ENCODE data around the gene THADA. TPM values are rescaled to one million over a fixed set of nuclear protein-coding genes. Genes with fewer than 3 reads are reported as not detected.
"Not testable (repeated sequence)": the region's sequence is repeated elsewhere in the genome, so short reads cannot be mapped to it uniquely, and the experiment has no call there.

The THADA gene
- total RNA-seq, 1 donor from 2014 or later = 65.0 TPM

- DNase-seq (ENCODE audit: low spot score) = peak; percentile 58
Measured at GRCh38 chr2:43542285-43542933, 53.4 kb downstream of the THADA start.

- no peak for DNase-seq (ENCODE audit: low spot score)
Measured at GRCh38 chr2:43541165-43541564, 54.7 kb downstream of the THADA start.

GRCh38 chr2:43540021-43540779, 55.6 kb downstream of the THADA start:
- no peak for DNase-seq (ENCODE audit: low spot score)

DNA sequence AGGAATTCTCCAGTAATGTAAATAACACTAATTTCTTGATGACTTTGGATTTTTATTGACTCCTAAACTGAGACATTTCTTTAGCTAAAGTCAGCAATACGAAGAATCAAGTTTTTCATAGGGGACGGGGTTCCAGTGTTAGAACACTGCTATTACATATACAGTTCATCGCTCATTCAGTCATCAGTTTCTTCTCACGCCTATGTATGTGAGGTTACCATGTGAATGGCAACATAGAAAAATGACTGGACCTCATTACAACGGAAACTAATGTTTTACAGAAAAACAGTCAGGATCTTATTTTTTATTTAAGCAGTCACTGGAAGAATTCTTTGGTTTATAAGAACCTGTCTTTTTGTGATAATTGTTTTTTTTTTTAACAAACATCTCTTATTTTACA, 56.4 kb downstream of the THADA start:
- no peak for DNase-seq (ENCODE audit: low spot score)

DNA sequence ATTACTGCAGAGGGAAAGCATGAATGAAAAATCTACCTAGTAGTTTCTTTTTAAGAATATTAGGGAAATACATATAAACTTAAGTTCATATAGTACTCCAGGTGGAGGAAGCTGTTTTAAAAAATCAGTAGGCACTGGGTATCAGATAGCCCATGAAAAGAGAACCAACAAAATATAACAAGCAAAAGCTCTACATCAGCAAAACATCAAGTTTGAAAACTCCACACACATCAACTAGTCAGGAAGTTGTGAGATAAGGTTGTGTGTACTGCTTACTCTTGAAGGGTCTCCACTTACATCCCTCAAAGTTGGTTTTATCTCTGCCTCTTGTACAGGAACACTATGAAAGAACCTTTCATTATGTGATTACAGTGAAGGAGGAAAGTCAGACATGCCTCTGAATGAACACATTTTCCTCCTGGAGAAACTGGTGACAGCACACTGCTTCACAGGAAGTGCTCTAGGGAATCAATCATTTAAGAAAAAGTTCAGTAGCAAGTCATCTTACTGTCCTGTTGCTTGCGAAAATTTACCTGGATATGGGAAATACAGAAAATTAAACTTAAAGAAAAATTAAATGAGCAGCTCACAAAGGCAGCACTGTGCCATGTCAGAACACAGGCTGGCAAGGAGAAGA, 57.7 kb downstream of the THADA start:
- DNase-seq (ENCODE audit: low spot score) = no peak

GRCh38 chr2:43537137-43537536, 58.7 kb downstream of the THADA start:
- DNase-seq (ENCODE audit: low spot score) = no peak

DNA sequence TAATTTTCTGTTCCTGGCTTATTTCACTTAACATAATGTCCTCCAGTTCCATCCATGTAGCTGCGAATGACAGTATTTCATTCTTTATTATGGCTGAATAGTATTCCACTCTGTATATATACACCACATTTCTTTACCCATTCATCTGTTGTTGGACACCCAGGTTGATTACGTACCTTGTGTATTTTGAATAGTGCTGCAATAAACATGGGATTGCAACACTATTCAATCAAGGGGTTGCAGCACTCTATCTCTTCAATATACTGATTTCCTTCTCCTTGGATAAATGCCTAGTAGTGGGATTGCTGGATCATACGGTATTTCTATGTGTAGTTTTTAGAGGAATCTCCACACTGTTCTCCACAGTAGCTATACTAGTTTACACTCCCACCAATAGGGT, 61.3 kb downstream of the THADA start:
- DNase-seq (ENCODE audit: low spot score) = no peak

DNA sequence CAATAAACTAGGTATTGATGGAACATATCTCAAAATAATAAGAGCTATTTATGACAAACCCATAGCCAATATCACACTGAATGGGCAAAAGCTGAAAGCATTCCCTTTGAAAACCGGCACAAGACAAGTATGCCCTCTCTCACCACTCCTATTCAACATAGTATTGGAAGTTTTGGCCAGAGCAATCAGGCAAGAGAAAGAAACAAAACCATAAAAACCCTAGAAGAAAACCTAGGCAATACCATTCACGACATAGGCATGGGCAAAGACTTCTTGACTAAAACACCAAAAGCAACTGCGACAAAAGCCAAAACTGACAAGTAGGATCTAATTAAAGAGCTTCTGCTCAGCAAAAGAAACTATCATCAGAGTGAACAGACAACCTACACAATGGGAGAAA, 63.3 kb downstream of the THADA start:
- DNase-seq (ENCODE audit: low spot score) = not testable (repeated sequence)

DNA sequence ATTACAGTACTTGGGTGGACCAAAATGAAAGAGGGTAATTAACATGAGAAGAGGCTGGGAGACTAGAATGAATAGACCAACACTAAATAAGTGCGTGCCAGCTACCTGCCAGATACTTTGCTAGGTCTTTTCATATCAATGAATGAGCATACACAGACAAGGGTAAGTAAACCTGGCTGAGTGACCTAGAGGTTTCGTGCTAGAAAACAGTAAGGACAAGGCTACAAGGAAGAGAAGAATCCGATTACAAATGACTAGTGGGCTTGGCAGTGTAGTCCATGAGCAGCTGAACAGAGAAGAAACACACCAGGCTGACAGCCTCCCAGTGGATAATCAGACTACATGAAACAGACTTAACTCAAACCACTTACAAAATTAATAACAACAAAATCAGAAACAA, 64.6 kb downstream of the THADA start:
- no peak for DNase-seq (ENCODE audit: low spot score)

DNA sequence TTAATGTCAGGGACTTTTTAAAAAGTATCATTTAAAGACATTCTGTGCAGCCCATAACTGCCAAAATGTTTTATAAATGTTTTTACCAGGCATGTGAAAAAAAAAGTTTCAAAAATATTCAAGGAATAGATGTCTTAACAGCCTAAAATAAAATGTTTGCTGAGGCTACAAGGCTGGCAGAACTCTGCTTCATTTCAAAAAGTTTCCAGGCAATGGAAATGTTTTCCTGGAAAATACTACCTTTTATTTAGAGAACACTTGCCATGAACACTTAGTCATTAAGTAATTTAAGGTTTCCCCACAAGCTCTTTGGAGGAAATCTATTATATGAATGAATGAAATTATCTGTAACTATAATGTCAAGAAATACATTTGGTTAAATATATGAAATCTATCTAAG, 68.8 kb downstream of the THADA start:
- peak; percentile 18 for DNase-seq (ENCODE audit: low spot score)

- no peak for DNase-seq (ENCODE audit: low spot score)
Measured at GRCh38 chr2:43525506-43525905, 70.3 kb downstream of the THADA start.

DNA sequence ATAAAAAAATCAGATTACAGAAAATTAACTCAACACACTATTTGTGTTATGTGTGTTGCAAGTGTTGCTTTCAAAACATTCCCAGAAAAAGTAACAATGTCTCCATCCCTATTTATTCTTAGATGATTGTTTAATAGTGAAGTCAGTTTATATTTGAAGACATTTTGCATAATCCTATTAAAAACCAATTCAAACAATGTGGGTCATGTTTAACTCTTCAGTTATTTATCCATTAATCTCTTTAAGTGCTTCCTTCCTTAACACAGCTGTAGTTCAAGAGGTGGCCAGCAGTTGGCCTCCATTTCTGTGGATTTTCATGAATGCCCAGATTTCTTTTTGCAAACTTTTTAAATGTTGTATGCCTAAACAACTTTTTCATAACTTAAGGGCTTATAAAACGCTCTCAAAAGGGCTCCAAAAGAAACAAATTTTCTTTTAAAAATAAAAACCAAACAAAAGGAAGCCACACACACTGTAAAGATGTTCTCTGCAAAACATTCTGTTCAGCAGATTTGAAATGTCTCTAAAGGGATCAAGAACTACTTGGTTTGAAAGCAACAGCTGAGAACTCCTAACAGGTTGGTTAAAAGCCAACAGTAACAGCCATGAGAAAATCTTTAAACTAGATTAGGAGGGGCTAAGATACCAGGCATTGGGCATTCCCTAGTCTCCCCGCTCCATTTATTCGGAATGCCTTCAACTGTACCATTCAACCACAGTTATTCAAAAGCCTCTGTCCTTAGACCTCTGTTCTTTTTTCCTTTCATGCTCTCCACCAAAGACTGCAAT, 71.5 kb downstream of the THADA start:
- no peak for DNase-seq (ENCODE audit: low spot score)

DNA sequence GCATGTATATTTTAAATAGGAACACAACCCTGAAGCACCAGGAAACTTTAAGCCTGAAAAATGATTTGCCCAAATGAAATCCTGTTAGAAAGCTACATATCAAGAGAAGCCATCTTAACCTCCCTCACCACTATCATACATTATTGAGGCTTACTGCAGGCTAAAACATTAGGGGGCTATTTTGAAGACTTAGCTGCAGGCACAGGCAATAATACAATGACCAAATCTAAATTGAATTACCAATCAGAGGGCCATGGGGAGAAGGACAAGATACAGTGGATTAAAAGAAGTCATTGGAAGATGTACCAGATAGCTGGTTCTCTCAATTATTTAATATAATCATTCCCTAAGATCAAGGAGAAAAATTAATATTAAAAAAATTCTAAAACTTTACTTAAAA, 73.7 kb downstream of the THADA start:
- no peak for DNase-seq (ENCODE audit: low spot score)

GRCh38 chr2:43521568-43521967, 74.3 kb downstream of the THADA start:
- no peak for DNase-seq (ENCODE audit: low spot score)

DNA sequence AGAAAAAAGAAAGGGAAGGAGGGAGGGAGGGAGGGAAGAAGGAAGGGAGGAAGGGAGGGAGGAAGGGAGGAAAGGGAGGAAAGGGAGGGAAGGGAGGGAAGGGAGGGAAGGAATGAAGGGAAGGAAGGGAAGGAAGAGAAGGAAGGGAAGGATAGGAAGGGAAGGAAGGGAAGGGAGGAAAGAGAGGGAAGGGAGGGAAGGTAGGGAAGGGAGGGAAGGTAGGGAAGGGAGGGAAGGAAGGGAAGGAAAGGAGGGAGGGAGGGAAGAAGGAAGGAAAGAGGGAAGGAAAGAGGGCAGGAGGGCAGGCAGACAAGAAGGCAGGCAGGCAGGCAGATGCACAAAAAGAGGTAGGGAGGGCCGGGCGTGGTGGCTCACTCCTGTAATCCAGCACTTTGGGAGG, 74.9 kb downstream of the THADA start:
- no peak for DNase-seq (ENCODE audit: low spot score)

DNA sequence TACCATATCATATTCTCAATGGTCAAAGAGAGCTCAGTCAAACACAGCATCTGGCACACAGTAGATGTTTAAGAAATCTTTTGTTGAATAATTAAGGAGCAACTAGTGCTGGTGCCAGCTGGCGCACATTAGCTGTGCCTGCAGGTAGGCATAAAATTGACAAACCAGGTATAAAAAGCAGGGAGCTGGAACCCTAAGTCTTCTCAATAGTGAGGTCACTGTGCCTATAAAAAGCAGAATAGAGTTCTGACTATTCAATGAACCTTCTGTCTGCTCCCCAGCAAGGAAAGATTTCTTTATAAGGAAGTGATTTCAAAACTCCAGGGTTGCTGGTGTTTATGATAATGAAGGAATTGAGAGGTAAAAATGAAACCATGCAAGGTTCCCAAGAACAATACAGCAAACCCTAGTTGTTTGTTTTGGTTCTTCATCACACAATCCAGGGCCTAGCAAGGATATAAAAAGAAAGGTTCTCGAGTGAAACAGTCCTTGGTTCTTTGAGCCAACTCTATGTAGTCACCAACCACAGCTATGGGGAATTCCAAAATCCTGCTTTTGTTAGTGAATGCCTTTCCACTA, 76.1 kb downstream of the THADA start:
- DNase-seq (ENCODE audit: low spot score) = no peak

- no peak for DNase-seq (ENCODE audit: low spot score)
Measured at GRCh38 chr2:43518718-43519117, 77.1 kb downstream of the THADA start.

GRCh38 chr2:43518181-43518580, 77.7 kb downstream of the THADA start:
- peak; percentile 54 for DNase-seq (ENCODE audit: low spot score)

GRCh38 chr2:43515807-43516497, 79.9 kb downstream of the THADA start:
- no peak for DNase-seq (ENCODE audit: low spot score)

DNA sequence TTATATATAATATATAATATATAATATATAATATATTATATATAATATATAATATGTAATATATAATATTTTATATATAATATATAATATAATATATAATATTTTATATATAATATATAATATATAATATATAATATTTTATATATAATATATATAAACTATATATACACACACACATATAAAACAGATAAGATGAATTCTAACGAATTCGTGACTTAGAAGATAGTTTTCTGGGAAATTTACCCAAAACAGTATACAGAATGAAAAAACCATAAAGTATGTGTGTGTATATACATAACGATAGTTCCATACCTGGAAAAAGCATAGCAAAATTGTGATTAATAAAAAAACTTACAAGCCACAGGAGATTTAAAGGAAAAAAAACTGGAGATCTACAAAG, 80.6 kb downstream of the THADA start:
- no peak for DNase-seq (ENCODE audit: low spot score)

- no peak for DNase-seq (ENCODE audit: low spot score)
Measured at GRCh38 chr2:43513796-43514195, 82.0 kb downstream of the THADA start.
